HL-60 (cell line): ENCODE data around the gene DPP6.

Experiments used
- CTCF ChIP-seq: IDR thresholded peaks from one replicate; pipeline ENCODE4 v1.5.1; 2011; ENCODE audit warnings: low read length, control low read depth, inconsistent platforms; ENCODE audit not compliant: insufficient read depth
- GABPA ChIP-seq: IDR thresholded peaks from 2 replicates; pipeline ENCODE4 v1.6.1; 2012; ENCODE audit warnings: low read depth
- POLR2AphosphoS5 ChIP-seq: IDR thresholded peaks from 2 replicates; pipeline ENCODE4 v1.6.1; 2012; ENCODE audit warnings: low read depth

- no peak for TF ChIP-seq POLR2AphosphoS5
- TF ChIP-seq CTCF: no peak
- TF ChIP-seq GABPA: no peak
Measured at GRCh38 chr7:154843670-154844237, 791.6 kb downstream of the DPP6 start.
